SK-N-MC (cell line): ENCODE results near the gene BEND3.

Experiments
- EZH2 ChIP-seq: fragments of 200-600 bp; sonication (generic); IDR thresholded peaks from one replicate; pipeline ENCODE4 v1.6.1; 2017; ENCODE audit warnings: antibody characterized with exemption
- FOXP2 ChIP-seq: optimal IDR thresholded peaks from 2 replicates; pipeline ENCODE3; 2011; ENCODE audit warnings: mild to moderate bottlenecking, moderate library complexity; ENCODE audit not compliant: insufficient read depth; ENCODE audit errors: extremely low read length, control extremely low read depth
- POLR2AphosphoS5 ChIP-seq: IDR thresholded peaks from 2 replicates; pipeline ENCODE4 v1.6.1; 2012; ENCODE audit warnings: mild to moderate bottlenecking, low read depth, low read length, borderline replicate concordance

DNA sequence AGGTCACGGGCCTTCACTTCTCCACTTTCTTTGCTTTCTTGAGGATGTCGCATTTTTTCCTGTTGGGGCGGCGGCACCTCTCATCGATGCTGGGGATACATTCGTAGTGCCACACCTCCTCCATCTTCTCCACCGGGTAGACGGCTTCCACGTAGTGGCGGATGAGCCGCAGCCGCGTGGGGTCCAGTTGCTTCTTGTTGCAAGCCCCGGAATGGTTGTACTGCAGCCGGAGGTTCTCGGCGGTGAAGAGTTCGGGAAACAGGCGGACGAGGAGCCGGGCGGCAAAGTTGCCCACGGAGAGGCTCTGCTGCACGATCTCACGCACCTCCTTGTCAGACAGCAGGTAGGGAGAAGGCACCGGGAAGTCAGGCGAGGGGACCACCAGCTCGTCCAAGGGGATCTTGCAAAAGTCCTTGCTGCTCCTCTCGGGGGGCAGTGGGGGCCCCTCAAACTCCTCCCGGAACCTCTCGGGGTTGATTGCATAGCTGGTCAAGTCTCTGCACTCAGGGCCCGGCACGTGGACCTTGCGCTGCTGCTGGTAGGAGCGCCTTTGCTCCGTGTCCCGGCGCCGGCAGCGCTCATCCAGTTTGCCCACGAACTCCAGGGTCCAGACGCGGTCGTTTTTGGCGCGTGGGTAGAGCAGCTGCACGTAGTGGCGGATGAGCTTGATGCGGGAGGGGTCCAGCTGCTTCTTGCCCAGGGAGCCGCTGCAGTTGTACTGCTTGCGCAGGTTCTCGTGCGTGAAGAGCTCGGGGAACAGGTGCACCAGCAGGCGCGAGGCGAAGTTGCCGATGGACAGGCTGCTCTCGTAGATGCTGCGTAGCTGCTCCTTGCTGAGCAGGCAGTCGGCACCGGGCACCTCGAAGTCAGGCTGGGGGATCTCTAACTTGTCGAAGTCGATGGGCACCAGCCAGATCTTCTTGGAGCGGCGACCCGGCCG is 46.4 kb downstream of the BEND3 start:
- TF ChIP-seq POLR2AphosphoS5 (no peak), EZH2 (no peak), FOXP2 (no peak)
